ENCODE results near the gene CDH4.

- TF ChIP-seq PCBP2 (optimal IDR thresholded peaks at IDR 0.05; ENCODE audit: low read depth, low read length, poor library complexity, severe bottlenecking): no peak
- TF ChIP-seq MAX (IDR thresholded peaks at IDR 0.05): no peak
- TF ChIP-seq UBTF (CRISPR knock-in tag; IDR thresholded peaks at IDR 0.05): no peak
- TF ChIP-seq TARDBP (CRISPR knock-in tag; IDR thresholded peaks at IDR 0.05): no peak
- TF ChIP-seq GPN1 (CRISPR knock-in tag; IDR thresholded peaks at IDR 0.05; ENCODE audit: borderline replicate concordance): no peak
- TF ChIP-seq CEBPZ (IDR thresholded peaks at IDR 0.05; ENCODE audit: low read length): no peak
- no peak for TF ChIP-seq SRSF9 (IDR thresholded peaks at IDR 0.05; ENCODE audit: borderline replicate concordance, insufficient read depth, low read depth, low read length, poor library complexity, severe bottlenecking)
- no peak for TF ChIP-seq ASH2L (IDR thresholded peaks at IDR 0.05; ENCODE audit: insufficient read length, low read depth, low read length)
- no peak for TF ChIP-seq RAD51 (IDR thresholded peaks at IDR 0.05; ENCODE audit: borderline replicate concordance)
Observed at GRCh38 chr20:61497029-61497627, 245.1 kb downstream of the CDH4 start.

Data from HepG2 (cell line).